Kasumi-1 (cell line): ENCODE data around the gene PEX11G.
"Not testable (repeated sequence)": the region's sequence is repeated elsewhere in the genome, so short reads cannot be mapped to it uniquely, and the experiment has no call there.

Experiments used
- DNase-seq, 2 experiments: peaks; one replicate each; lab custom pipeline; 2025; lab: John Stamatoyannopoulos, UW

PEX11G gene

DNA sequence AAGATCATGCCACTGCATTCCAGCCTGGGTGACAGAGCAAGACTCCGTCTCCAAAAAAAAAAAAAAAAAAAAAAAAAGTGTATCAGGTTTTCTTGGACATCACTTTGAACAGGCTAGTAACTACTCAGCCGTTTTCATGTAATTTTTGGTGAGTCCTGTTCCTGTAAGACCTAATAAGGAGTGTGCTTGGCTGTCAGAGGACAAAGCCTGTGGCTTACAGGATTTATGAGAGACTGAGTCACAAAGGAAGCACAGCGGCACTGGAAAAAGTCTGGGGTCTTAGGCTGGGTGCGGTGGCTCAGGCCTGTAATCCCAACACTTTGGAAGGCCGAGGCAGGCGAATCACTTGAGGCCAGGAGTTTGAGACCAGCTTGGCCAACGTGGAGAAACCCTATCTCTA is 55.4 kb downstream of the PEX11G start:
- DNase-seq, result not testable (repeated sequence)

DNA sequence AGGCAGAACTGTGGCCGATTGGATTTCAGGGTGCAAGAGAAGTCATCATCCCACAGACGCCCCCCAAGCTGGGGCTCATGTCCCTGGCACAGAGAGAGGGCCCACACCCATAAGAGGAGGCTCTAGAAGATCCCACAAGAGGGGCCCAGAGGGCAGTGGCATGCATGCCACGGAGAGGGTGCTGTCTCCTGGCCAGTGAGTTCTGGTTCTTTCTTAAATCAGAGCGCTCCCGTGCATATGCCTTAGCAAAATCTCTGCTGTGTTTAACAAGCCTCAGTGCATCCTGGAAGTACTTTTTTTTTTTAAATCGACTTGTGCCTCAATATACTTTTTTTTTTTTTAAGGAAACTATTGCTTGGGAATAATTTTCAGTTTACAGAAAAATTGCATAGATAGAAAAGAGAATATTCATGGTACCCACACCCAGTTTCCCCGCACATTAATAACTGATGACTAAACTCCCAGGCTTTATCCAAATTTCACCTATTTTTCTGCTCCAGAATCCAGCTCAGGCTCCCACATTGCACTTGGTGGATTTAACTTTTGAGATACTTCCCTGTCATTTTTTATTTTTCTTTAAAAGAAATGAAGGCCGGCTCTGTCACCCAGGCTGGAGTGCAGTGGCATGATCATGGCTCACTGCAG is 59.1 kb downstream of the PEX11G start:
- no peak for DNase-seq

DNA sequence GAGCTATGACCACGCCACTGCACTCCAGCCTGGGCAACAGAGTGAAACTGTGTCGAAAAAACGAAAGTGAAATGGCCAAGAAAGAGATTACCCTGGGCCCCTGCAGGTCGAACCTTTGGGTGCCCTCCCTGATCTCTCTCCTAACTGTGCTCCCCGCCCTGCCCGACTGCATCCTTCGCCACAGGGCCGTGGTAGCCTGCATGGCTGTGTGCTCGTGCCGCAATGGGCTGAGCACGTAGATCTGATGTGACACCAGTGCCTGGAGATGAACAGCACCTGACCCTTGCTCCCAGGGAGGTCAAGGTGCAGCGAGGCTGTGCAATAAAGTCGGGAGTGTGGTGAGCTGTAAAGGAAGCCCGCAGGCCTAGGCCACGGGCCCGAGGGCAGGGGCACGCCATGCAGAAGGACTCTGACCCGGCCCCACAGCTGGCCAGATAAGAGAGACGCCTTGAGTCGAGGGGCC is 60.2 kb downstream of the PEX11G start:
- no peak for DNase-seq

DNA sequence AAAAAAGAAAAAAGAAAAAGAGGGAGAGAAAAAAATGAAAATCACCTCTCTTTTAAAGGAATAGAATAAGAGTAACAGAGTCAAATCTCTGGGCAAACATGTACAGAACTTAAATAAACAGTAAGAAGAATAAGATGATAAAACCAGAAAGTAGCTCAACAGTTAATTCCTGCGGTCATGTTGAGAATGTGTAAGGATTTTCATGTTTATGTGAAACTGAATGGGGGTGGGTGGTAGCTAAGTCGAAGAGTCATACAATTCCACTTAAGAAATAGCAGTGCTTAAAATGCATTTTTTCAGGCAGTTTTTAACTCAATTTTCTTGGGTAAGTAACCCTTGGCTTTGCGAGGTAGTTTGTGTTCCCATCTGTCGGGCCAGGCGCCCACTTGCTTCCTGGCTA is 60.9 kb downstream of the PEX11G start:
- no peak for DNase-seq

DNA sequence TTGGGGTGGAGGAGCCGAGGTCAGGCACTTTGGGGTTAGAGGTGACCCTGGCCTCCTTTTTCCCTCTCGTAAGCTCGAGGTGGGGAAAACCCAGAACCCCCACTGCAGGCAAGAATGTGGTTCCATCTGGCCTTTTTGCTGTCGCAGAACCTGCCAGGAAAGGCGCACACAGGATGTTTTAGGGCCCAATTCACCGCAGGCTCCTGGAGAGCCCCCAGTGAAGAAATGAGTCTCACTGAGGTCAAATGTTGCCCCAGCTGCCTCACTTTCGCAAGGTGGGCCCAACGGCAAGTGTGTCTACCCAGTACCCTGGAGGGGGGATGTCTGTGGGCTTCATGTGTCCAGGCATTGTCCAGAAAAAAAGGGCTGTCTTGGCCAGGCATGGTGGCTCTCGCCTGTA is 61.8 kb downstream of the PEX11G start:
- no peak for DNase-seq
